ENCODE data around the gene LRP1. TPM values are rescaled to one million over a fixed set of nuclear protein-coding genes. Genes with fewer than 3 reads are reported as not detected.

LRP1 gene
- total RNA-seq, 2 donors from 2014 or later = 53.5 to 198 TPM

DNA sequence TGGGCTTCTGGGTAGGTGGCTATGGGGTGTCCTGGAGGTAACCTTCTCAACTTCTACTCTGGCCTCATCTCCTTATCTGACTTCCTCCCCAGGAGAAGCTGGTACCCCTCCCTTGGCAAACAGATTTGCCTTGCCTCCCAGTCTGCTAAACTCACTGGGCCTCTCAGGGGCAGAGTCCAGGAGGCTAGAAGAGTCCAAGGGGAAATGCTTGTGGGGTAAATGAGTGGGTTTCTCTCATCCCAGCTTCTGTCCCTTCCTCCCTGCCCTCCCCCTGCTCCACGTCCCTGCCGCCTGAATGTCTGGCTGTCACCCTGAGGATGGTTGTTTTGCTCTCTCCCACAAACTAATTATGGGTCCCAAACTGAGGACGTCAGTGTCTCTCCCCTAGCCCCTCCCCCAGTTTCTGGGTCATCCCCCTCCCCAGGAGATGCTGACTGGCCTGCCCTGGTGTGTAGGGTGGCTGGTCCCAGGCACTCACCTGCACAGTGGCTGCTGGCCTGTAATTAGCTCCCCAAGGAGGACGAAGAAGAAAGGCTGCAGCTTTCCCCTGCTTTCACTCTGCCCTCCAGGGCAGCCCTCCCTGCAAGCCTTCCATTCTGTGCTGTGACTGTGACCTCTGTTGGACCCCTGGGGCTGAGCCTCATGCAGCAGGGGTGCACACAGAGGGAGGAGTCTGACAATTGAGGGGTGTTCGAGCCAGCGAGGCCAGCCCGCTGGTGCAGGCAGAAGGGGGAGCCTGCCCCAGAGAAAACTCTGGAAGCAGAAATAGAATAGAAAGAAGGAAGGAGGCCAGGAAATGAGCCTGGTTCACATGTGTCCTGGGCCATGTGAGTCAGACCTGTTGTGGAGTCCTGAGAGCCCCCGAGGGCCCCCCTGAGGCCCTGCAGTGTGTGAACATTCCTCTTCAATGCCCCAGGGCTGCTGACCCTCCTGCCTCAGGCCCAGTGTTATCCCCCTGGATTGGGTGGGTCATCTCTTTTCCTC, 19.0 kb downstream of the LRP1 start, which contains the start of gene LRP1-AS:
TSS of gene LRP1-AS (minus strand) at position 659 of the 984 bp plus-strand sequence.
- Histone ChIP-seq H3K4me3 (no peak within 1 kb of the TSS), H3K27me3 (replicated peaks; ENCODE audit: insufficient read depth) (no peaks in the 10 kb centered on the region), H3K4me1 (replicated peaks) (peaks cover 1% of the 10 kb centered on the region), H3K9me3 (no peaks in the 10 kb centered on the region), H3K27ac (peak within 1 kb of the TSS; percentile 10 to 57), H3K36me3 (peaks cover 0 to 10% of the 10 kb centered on the region in 2 donors)
- no peak for DNase-seq (ENCODE audit: low spot score)
- intact Hi-C loops (cut with DNase I) = no loop called here
- whole genome bisulfite sequencing = 59% methylated on average over 8 of the region's 8 CpGs
- TF ChIP-seq POLR2AphosphoS5 (IDR thresholded peaks at IDR 0.05) (no peak), POLR2A (IDR thresholded peaks at IDR 0.05) (no peak)
- TF ChIP-seq, protein P1, sequence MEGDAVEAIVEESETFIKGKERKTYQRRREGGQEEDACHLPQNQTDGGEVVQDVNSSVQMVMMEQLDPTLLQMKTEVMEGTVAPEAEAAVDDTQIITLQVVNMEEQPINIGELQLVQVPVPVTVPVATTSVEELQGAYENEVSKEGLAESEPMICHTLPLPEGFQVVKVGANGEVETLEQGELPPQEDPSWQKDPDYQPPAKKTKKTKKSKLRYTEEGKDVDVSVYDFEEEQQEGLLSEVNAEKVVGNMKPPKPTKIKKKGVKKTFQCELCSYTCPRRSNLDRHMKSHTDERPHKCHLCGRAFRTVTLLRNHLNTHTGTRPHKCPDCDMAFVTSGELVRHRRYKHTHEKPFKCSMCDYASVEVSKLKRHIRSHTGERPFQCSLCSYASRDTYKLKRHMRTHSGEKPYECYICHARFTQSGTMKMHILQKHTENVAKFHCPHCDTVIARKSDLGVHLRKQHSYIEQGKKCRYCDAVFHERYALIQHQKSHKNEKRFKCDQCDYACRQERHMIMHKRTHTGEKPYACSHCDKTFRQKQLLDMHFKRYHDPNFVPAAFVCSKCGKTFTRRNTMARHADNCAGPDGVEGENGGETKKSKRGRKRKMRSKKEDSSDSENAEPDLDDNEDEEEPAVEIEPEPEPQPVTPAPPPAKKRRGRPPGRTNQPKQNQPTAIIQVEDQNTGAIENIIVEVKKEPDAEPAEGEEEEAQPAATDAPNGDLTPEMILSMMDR (IDR thresholded peaks at IDR 0.05) = no peak

DNA sequence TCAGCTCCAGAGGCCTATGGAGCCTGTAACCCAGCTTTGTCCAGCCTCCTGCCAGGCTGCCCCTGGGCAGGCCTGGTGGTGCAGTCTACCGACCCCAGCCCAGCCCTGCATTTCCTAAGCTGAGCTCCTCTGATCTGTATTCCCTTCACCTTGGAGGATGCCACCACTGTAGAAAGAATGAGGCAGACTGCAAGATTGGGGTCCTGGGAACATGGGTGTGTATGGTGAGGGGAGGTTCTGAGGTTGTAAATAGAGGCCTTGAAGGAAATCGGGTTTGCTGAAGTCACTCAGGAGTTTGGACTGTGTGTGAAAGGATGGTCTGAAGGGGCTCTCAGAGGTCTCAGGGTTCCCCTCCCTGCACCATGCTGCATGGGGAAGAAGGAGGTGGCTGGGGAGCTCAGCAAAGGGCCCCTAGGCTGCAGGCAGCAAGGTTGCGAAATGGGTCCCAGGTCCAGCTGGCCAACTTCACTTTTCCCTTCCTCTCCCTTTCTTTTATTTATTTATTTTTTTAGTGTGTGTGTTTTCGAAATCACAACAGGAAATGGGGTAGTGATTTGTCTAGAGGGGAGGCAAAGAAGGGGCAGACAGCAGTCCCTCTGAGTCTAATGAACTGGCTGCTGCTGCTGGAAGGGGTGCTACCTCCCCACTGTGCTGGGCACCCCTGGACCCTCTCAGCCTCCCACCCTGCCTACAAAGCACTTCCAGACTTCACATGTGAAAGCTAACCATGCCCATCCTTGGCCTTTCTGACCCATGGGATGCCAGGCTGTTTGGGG, 20.4 kb downstream of the LRP1 start:
- Histone ChIP-seq H3K4me3 (no peak overlapping the region), H3K27ac (peak overlapping the region; percentile 57 to 68), H3K9me3 (no peaks in the 10 kb centered on the region), H3K4me1 (replicated peaks) (peaks cover 4% of the 10 kb centered on the region), H3K27me3 (replicated peaks; ENCODE audit: insufficient read depth) (no peaks in the 10 kb centered on the region), H3K36me3 (peaks cover 0 to 10% of the 10 kb centered on the region in 2 donors)
- TF ChIP-seq POLR2AphosphoS5 (IDR thresholded peaks at IDR 0.05) (peak; percentile 24), POLR2A (IDR thresholded peaks at IDR 0.05) (no peak)
- 63% methylated on average over 4 of the region's 4 CpGs for WGBS
- intact Hi-C loops (cut with DNase I) = no loop called here
- DNase-seq (ENCODE audit: low spot score) = no peak

DNA sequence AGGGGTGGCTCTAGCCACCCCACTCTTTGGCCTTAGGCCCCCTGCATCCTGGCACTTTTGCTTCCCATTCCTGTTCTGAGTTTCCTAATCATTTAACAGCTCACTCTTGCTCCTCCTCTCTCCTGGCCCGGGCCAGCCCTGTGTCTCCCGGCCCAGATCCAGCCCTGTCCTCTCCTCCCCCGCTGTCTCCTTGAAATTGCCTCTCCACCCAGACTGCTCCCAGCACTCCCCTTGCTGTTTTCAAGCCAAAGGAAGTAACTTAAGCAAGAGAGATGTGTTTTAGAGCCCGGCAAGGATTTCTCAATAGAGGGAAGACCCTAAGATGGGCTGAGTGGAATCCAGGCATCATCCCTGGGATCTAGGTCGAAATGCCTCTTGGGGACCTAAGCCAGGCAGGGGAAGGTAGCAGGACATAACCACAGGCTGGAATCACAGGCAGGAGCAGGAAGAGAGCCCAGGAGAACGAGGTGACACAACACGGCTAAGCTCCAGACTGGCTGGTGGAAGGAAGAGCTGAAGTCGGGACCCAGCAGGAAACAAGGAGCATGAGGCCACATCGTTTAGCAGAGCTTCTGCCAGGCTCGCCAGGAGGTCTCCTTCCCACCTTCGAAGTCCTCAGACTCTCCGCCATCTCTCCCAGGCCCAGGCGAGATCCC, 21.1 kb downstream of the LRP1 start:
- H3K36me3 ChIP-seq = peaks cover 0 to 10% of the 10 kb centered on the region in 2 donors
- no peak for TF ChIP-seq POLR2AphosphoS5 (IDR thresholded peaks at IDR 0.05)
- TF ChIP-seq, protein P1 (IDR thresholded peaks at IDR 0.05) = no peak
- no peak for TF ChIP-seq POLR2A (IDR thresholded peaks at IDR 0.05)
- intact Hi-C loops (cut with DNase I) = no loop called here
- H3K4me3 ChIP-seq = no peak overlapping the region
- no peaks in the 10 kb centered on the region for H3K27me3 ChIP-seq (replicated peaks; ENCODE audit: insufficient read depth)
- DNase-seq (ENCODE audit: low spot score) = no peak
- peaks cover 4% of the 10 kb centered on the region for H3K4me1 ChIP-seq (replicated peaks)
- WGBS = 42% methylated on average over 13 of the region's 13 CpGs
- H3K27ac ChIP-seq = peak overlapping the region; percentile 57 to 68
- no peaks in the 10 kb centered on the region for H3K9me3 ChIP-seq

DNA sequence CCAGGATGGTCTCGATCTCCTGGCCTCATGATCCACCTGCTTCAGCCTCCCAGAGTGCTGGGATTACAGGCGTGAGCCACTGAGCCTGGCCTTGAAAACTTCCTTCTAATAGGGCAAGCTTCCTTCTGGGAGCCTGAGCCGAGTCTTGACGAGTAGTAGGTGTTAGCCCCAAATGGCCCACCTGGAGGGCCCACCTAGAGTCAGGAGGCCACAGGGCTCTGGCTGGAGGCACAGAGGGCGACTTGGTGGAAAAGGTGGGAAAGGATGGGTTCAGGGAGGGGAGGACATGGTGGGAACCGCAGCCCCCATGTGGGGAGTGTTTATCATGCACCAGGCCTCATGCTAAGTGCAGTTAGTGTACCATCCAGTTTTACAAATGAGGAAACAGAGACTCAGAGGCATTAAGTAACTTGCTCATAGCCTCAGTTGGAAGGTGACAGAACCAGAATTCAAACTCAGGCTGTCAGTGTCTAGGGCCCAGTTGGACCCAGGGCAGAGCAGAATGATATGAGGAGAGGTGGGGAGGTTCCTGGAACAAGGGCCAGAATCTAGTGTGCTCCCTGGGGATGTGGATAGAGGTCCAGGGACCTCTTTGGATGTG, 22.2 kb downstream of the LRP1 start:
- Histone ChIP-seq H3K27me3 (replicated peaks; ENCODE audit: insufficient read depth) (no peaks in the 10 kb centered on the region), H3K27ac (peak overlapping the region; percentile 12 to 76), H3K36me3 (peaks cover 0 to 3% of the 10 kb centered on the region in 2 donors), H3K4me1 (replicated peaks) (peaks cover 4% of the 10 kb centered on the region), H3K4me3 (no peak overlapping the region), H3K9me3 (no peaks in the 10 kb centered on the region)
- 92% methylated on average over 6 of the region's 6 CpGs for WGBS
- intact Hi-C loops (cut with DNase I) = no loop called here
- DNase-seq (ENCODE audit: low spot score) = no peak
- TF ChIP-seq POLR2AphosphoS5 (IDR thresholded peaks at IDR 0.05) (no peak), POLR2A (IDR thresholded peaks at IDR 0.05) (no peak)
- TF ChIP-seq, protein P1 (IDR thresholded peaks at IDR 0.05) = no peak

Data from prostate gland (tissue), 2 donors.